Measurements from ENCODE around the gene ORM2. TPM values are rescaled to one million over a fixed set of nuclear protein-coding genes. Genes with fewer than 3 reads are reported as not detected.
"Not testable (repeated sequence)": the region's sequence is repeated elsewhere in the genome, so short reads cannot be mapped to it uniquely, and the experiment has no call there.

The ORM2 gene
- total RNA-seq, 2 donors from 2014 or later: not detected

- peaks cover 9% of the 10 kb centered on the region for H3K27me3 Mint-ChIP-seq
- H3K4me1 Mint-ChIP-seq: no peaks in the 10 kb centered on the region
- H3K27ac Mint-ChIP-seq: no peak overlapping the region
- H3K36me3 Mint-ChIP-seq (ENCODE audit: low read depth): no peaks in the 10 kb centered on the region
- no peak overlapping the region for H3K4me3 Mint-ChIP-seq
- H3K9me3 ChIP-seq (ENCODE audit: control insufficient read depth, low read length, poor library complexity, severe bottlenecking): no peaks in the 10 kb centered on the region
- DNase-seq: no peak
- no peak for ATAC-seq
These were observed 5.2 kb upstream of the ORM2 start for GRCh38 chr9:114324492-114324891.

DNA sequence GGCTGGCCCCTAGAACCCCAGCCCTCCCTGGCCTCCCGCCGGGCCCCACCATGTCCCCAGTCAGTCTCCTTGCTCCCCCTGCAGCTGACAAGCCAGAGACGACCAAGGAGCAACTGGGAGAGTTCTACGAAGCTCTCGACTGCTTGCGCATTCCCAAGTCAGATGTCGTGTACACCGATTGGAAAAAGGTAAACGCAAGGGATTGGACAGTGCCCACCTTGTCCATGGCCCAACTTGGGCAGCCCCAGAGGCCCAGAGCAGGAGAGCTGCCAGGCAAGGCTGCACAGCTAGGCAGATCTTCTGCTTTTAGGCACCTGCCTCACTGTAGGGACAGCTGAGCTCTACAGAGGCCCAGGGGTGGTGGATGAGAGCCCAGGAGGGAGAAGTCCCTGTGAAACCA, 4.7 kb upstream of the ORM2 start:
- not testable (repeated sequence) for H3K9me3 ChIP-seq (ENCODE audit: control insufficient read depth, low read length, poor library complexity, severe bottlenecking); H3K27me3 Mint-ChIP-seq; H3K4me3 Mint-ChIP-seq; H3K36me3 Mint-ChIP-seq (ENCODE audit: low read depth); H3K4me1 Mint-ChIP-seq; H3K27ac Mint-ChIP-seq; DNase-seq
- ATAC-seq: peak; percentile 14

GRCh38 chr9:114325684-114326254, 3.9 kb upstream of the ORM2 start:
- H3K4me1 Mint-ChIP-seq; H3K4me3 Mint-ChIP-seq; DNase-seq; H3K27ac Mint-ChIP-seq; H3K9me3 ChIP-seq (ENCODE audit: control insufficient read depth, low read length, poor library complexity, severe bottlenecking); ATAC-seq; H3K27me3 Mint-ChIP-seq; H3K36me3 Mint-ChIP-seq (ENCODE audit: low read depth): not testable (repeated sequence)

DNA sequence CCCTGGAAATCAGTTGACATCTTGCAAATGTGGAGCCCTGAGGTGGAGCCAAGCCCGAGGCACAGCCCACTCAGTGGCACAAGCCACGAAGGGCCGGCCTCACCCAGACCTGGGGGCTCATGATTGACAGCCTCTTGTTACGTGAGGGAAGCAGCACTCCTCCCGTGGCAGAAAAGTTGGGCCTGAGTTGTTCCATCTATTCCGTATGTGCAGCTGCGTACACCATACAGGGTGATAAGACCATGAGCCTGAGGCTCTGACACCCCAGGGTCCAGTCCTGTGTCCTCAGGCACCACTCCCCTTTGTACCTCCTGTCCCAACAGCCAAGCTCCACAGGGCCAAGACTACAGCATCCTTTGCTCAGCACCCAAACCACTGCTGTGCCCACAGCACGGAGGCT, 1.9 kb upstream of the ORM2 start:
- no peaks in the 10 kb centered on the region for H3K9me3 ChIP-seq (ENCODE audit: control insufficient read depth, low read length, poor library complexity, severe bottlenecking)
- ATAC-seq: no peak
- no peaks in the 10 kb centered on the region for H3K36me3 Mint-ChIP-seq (ENCODE audit: low read depth)
- H3K4me3 Mint-ChIP-seq: no peak overlapping the region
- no peak for DNase-seq
- peaks cover 9% of the 10 kb centered on the region for H3K4me1 Mint-ChIP-seq
- no peak overlapping the region for H3K27ac Mint-ChIP-seq
- no peaks in the 10 kb centered on the region for H3K27me3 Mint-ChIP-seq

DNA sequence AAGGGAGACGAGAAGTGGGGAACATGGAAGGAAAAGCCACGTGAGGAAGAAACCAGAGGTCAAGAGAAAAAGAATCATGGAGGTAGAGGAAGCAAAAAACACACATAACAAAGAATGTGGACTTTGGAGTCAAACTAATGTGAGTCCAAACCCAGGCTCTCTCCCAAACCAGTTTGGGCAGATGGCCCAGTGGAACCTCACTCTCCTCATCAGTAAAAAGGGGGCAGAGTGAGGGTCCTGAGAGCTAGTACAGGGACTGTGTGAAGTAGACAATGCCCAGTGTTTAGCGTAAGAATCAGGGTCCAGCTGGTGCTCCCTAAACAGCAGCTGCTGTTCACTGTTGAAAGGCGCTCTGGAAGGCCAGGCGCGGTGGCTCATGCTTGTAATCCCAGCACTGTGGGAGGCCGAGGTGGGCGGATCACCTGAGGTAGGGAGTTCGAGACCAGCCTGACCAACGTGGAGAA, 1.3 kb upstream of the ORM2 start:
- not testable (repeated sequence) for H3K4me3 Mint-ChIP-seq; H3K36me3 Mint-ChIP-seq (ENCODE audit: low read depth); H3K9me3 ChIP-seq (ENCODE audit: control insufficient read depth, low read length, poor library complexity, severe bottlenecking); ATAC-seq; H3K4me1 Mint-ChIP-seq; DNase-seq; H3K27ac Mint-ChIP-seq; H3K27me3 Mint-ChIP-seq

- not testable (repeated sequence) for H3K4me1 Mint-ChIP-seq; H3K4me3 Mint-ChIP-seq; H3K27ac Mint-ChIP-seq; ATAC-seq; H3K36me3 Mint-ChIP-seq (ENCODE audit: low read depth); DNase-seq; H3K9me3 ChIP-seq (ENCODE audit: control insufficient read depth, low read length, poor library complexity, severe bottlenecking); H3K27me3 Mint-ChIP-seq
These were observed 588 bp upstream of the ORM2 start for GRCh38 chr9:114328937-114329624.

GRCh38 chr9:114330636-114331035, 967 bp downstream of the ORM2 start:
- H3K4me3 Mint-ChIP-seq: no peak overlapping the region
- H3K27ac Mint-ChIP-seq: no peak overlapping the region
- no peak for ATAC-seq
- no peaks in the 10 kb centered on the region for H3K9me3 ChIP-seq (ENCODE audit: control insufficient read depth, low read length, poor library complexity, severe bottlenecking)
- no peaks in the 10 kb centered on the region for H3K27me3 Mint-ChIP-seq
- peaks cover 9% of the 10 kb centered on the region for H3K4me1 Mint-ChIP-seq
- no peak for DNase-seq
- peaks cover 3% of the 10 kb centered on the region for H3K36me3 Mint-ChIP-seq (ENCODE audit: low read depth)

DNA sequence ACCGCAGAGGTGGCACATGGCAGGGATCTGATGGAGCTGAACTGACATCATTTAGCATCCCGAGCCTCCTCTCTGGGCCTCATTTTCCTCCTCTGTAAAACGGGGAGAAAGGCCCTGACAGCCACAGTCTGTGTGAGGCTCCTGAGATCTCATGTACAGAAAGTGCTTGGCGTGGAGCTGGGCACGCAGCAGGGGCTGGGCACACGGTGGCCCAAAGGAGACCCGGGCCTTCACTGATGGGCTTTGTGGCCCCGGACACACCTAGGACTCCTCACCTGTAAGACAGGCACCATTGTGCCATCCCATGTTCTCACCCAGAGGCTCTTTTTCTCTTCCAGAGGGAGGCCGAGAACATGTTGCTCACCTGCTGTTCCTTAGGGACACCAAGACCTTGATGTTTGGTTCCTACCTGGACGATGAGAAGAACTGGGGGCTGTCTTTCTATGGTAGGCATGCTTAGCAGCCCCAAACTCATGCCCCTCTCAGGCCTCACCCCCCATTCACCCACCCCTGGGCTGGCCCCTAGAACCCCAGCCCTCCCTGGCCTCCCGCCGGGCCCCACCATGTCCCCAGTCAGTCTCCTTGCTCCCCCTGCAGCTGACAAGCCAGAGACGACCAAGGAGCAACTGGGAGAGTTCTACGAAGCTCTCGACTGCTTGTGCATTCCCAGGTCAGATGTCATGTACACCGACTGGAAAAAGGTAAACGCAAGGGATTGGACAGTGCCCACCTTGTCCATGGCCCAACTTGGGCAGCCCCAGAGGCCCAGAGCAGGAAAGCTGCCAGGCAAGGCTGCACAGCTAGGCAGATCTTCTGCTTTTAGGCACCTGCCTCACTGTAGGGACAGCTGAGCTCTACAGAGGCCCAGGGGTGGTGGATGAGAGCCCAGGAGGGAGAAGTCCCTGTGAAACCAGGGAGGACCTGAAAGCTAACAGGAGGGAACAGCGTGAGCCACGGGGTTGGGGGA, 1.8 kb downstream of the ORM2 start:
- not testable (repeated sequence) for DNase-seq; H3K9me3 ChIP-seq (ENCODE audit: control insufficient read depth, low read length, poor library complexity, severe bottlenecking); H3K4me3 Mint-ChIP-seq; H3K4me1 Mint-ChIP-seq; H3K36me3 Mint-ChIP-seq (ENCODE audit: low read depth); H3K27me3 Mint-ChIP-seq
- peak overlapping the region; percentile 71 for H3K27ac Mint-ChIP-seq
- peak; percentile 33 for ATAC-seq

DNA sequence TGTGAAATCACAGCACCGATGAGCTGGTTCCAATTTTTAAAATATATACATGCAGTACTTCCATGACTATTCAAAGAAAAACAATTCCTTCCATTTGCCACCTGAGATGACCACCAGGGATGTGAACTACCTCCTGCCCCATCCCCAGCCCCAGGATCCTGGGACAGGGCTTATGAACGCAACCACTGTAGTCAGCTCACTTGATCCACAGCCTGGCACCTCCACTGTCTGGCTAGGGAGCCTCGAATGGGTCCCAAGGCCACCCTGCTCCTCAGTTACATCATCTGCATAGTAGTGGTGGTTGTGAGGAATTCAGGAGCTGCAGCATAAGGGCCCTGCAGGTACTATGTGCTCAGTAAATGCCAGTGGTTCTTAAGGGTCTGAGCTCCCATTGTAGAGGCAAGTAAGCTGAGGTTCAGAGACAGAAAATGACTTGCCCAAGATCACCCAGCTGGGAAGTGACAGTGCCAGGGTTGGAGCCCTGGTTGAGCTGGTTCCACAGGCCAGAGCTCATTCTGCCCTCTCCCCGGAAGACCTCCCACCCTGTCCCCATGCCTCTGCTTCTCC, 2.9 kb downstream of the ORM2 start:
- not testable (repeated sequence) for H3K4me1 Mint-ChIP-seq; H3K27ac Mint-ChIP-seq; H3K27me3 Mint-ChIP-seq; H3K9me3 ChIP-seq (ENCODE audit: control insufficient read depth, low read length, poor library complexity, severe bottlenecking); H3K36me3 Mint-ChIP-seq (ENCODE audit: low read depth); DNase-seq
- peak overlapping the region; percentile 52 for H3K4me3 Mint-ChIP-seq
- peak; percentile 39 for ATAC-seq

GRCh38 chr9:114333718-114334117, 4.0 kb downstream of the ORM2 start:
- not testable (repeated sequence) for ATAC-seq; H3K27ac Mint-ChIP-seq; H3K36me3 Mint-ChIP-seq (ENCODE audit: low read depth); H3K27me3 Mint-ChIP-seq; H3K4me3 Mint-ChIP-seq; DNase-seq; H3K9me3 ChIP-seq (ENCODE audit: control insufficient read depth, low read length, poor library complexity, severe bottlenecking)
- peaks cover 12% of the 10 kb centered on the region for H3K4me1 Mint-ChIP-seq

DNA sequence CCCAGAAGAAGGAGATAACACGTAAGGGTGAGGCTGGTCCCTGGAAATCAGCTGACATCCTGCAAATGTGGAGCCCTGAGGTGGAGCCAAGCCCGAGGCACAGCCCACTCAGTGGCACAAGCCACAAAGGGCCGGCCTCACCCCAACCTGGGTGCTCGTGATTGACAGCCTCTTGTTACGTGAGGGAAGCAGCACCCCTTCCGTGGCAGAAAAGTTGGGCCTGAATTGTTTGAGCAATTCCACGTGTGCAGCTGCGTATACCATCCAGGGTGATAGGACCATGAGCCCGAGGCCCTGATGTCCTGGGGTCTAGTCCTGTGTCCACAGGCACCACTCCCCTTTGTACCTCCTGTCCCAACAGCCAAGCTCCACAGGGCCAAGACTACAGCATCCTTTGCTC, 4.8 kb downstream of the ORM2 start:
- no peak for DNase-seq
- H3K27me3 Mint-ChIP-seq: no peaks in the 10 kb centered on the region
- H3K4me3 Mint-ChIP-seq: no peak overlapping the region
- no peak overlapping the region for H3K27ac Mint-ChIP-seq
- H3K9me3 ChIP-seq (ENCODE audit: control insufficient read depth, low read length, poor library complexity, severe bottlenecking): no peaks in the 10 kb centered on the region
- peaks cover 12% of the 10 kb centered on the region for H3K4me1 Mint-ChIP-seq
- peaks cover 6% of the 10 kb centered on the region for H3K36me3 Mint-ChIP-seq (ENCODE audit: low read depth)
- no peak for ATAC-seq

DNA sequence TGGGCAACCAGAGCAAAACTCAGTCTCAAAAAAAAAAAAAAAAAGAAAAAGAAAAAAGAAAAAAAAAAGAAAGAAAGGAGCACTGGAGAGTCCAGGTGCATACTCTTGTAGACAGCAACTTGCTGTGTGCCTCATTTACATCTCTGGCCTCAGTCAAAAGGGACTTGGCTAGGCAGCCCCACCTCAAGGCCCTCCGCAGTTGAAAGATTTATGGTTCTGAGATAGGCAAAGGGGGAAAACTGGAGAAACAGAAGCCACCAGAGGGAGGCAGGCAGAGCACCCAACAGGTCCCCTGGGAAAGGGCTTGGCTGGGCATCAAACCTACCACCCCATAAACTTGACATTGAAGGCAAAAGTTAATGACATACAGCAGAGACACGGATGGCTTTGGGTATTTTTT, 6.1 kb downstream of the ORM2 start:
- peaks cover 9% of the 10 kb centered on the region for H3K4me1 Mint-ChIP-seq
- no peaks in the 10 kb centered on the region for H3K9me3 ChIP-seq (ENCODE audit: control insufficient read depth, low read length, poor library complexity, severe bottlenecking)
- no peak for DNase-seq
- no peaks in the 10 kb centered on the region for H3K27me3 Mint-ChIP-seq
- H3K27ac Mint-ChIP-seq: peak overlapping the region; percentile 32
- H3K4me3 Mint-ChIP-seq: no peak overlapping the region
- ATAC-seq: no peak
- H3K36me3 Mint-ChIP-seq (ENCODE audit: low read depth): peaks cover 6% of the 10 kb centered on the region

DNA sequence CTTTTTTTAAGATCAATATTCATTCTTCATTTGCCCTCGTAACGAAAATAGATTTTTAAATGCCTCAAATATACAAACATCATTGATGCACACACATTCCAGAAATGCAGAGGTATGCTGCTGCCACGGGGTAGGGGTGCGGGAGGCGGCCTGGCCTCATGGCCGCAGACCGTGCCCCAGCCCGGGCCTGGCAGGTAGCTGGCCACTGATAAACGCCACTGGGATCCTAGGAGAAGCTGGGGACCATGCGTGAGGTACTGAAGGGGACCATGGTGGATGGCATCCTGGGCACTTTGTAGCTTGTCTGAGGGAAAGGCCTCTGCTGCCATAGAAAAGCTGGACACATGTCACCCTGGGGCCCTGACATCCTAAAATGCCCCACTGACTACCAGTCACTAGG, 6.5 kb downstream of the ORM2 start:
- peaks cover 6% of the 10 kb centered on the region for H3K36me3 Mint-ChIP-seq (ENCODE audit: low read depth)
- H3K9me3 ChIP-seq (ENCODE audit: control insufficient read depth, low read length, poor library complexity, severe bottlenecking): no peaks in the 10 kb centered on the region
- peak overlapping the region; percentile 32 for H3K27ac Mint-ChIP-seq
- H3K27me3 Mint-ChIP-seq: no peaks in the 10 kb centered on the region
- ATAC-seq: no peak
- H3K4me3 Mint-ChIP-seq: no peak overlapping the region
- DNase-seq: no peak
- peaks cover 6% of the 10 kb centered on the region for H3K4me1 Mint-ChIP-seq

Data from T-helper 17 cell (primary cell).